Measurements from ENCODE around the gene C16orf78. TPM values are rescaled to one million over a fixed set of nuclear protein-coding genes. Genes with fewer than 3 reads are reported as not detected.

The C16orf78 gene
- total and polyA plus RNA-seq, 2 experiments from 2014 or later = not detected

GRCh38 chr16:49342336-49343265 lies 31.0 kb upstream of the C16orf78 start:
- Histone ChIP-seq H3K36me3 (replicated peaks; ENCODE audit: insufficient read depth, low read depth) (no peaks in the 10 kb centered on the region), H4K20me1 (ENCODE audit: insufficient read depth, poor library complexity, severe bottlenecking) (no peaks in the 10 kb centered on the region), H3K4me1 (ENCODE audit: insufficient read depth) (no peaks in the 10 kb centered on the region), H3K9me3 (ENCODE audit: low read depth) (no peaks in the 10 kb centered on the region), H2AFZ (no peak overlapping the region), H3K9me2 (replicated peaks; ENCODE audit: insufficient read depth) (no peaks in the 10 kb centered on the region), H3K4me2 (no peak overlapping the region), H3K27ac (no peak overlapping the region), H3K79me2 (no peaks in the 10 kb centered on the region), H3K4me3 (no peak overlapping the region), H3K27me3 (peaks cover 10% of the 10 kb centered on the region)
- 63% methylated on average over 8 of the region's 8 CpGs for WGBS (ENCODE audit: low lambda C conversion rate, missing lambda C conversion rate)
- no peak for TF ChIP-seq EZH2phosphoT487 (IDR thresholded peaks at IDR 0.05; ENCODE audit: low read depth, severe bottlenecking, unreplicated experiment)
- DNase-seq (ENCODE audit: low spot score) = no peak

GRCh38 chr16:49343291-49343690 lies 30.3 kb upstream of the C16orf78 start:
- H4K20me1 ChIP-seq (ENCODE audit: insufficient read depth, poor library complexity, severe bottlenecking) = no peaks in the 10 kb centered on the region
- no peaks in the 10 kb centered on the region for H3K4me1 ChIP-seq (ENCODE audit: insufficient read depth)
- peaks cover 10% of the 10 kb centered on the region for H3K27me3 ChIP-seq
- no peak overlapping the region for H3K4me3 ChIP-seq
- no peak overlapping the region for H2AFZ ChIP-seq
- H3K4me2 ChIP-seq = no peak overlapping the region
- H3K36me3 ChIP-seq (replicated peaks; ENCODE audit: insufficient read depth, low read depth) = no peaks in the 10 kb centered on the region
- H3K27ac ChIP-seq = no peak overlapping the region
- DNase-seq (ENCODE audit: low spot score) = no peak
- no peaks in the 10 kb centered on the region for H3K9me2 ChIP-seq (replicated peaks; ENCODE audit: insufficient read depth)
- 79% methylated on average over 4 of the region's 4 CpGs for WGBS (ENCODE audit: low lambda C conversion rate, missing lambda C conversion rate)
- H3K79me2 ChIP-seq = no peaks in the 10 kb centered on the region
- H3K9me3 ChIP-seq (ENCODE audit: low read depth) = no peaks in the 10 kb centered on the region
- TF ChIP-seq EZH2phosphoT487 (IDR thresholded peaks at IDR 0.05; ENCODE audit: low read depth, severe bottlenecking, unreplicated experiment) (no peak), EZH2 (IDR thresholded peaks at IDR 0.05; ENCODE audit: borderline replicate concordance) (no peak)
- TF ChIP-seq, protein P1, sequence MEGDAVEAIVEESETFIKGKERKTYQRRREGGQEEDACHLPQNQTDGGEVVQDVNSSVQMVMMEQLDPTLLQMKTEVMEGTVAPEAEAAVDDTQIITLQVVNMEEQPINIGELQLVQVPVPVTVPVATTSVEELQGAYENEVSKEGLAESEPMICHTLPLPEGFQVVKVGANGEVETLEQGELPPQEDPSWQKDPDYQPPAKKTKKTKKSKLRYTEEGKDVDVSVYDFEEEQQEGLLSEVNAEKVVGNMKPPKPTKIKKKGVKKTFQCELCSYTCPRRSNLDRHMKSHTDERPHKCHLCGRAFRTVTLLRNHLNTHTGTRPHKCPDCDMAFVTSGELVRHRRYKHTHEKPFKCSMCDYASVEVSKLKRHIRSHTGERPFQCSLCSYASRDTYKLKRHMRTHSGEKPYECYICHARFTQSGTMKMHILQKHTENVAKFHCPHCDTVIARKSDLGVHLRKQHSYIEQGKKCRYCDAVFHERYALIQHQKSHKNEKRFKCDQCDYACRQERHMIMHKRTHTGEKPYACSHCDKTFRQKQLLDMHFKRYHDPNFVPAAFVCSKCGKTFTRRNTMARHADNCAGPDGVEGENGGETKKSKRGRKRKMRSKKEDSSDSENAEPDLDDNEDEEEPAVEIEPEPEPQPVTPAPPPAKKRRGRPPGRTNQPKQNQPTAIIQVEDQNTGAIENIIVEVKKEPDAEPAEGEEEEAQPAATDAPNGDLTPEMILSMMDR (IDR thresholded peaks at IDR 0.05; ENCODE audit: poor library complexity) = no peak

DNA sequence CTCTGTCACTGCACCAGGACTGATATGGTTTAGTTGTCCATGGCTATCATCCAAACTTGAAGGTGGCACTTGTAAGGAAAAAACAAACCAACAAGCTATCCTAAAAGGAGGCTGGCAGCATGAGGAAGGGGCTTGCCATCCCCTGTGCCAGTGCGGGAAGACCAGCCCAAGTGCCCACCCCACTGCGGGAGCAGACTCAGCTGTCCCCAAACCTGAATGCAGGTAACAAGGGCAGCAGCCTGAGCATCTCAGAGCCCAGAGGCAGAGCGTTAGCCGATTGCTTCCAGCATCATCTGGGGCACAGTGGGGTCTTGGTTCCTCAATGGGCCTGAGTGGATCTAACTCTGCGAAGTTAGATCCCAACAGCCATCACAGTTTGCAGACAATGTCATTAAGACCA lies 29.2 kb upstream of the C16orf78 start:
- DNase-seq (ENCODE audit: low spot score) = no peak
- no peak overlapping the region for H3K4me2 ChIP-seq
- 78% methylated on average over 5 of the region's 5 CpGs for WGBS (ENCODE audit: low lambda C conversion rate, missing lambda C conversion rate)
- no peaks in the 10 kb centered on the region for H3K36me3 ChIP-seq (replicated peaks; ENCODE audit: insufficient read depth, low read depth)
- no peak overlapping the region for H3K27ac ChIP-seq
- H3K4me3 ChIP-seq = no peak overlapping the region
- TF ChIP-seq EZH2phosphoT487 (IDR thresholded peaks at IDR 0.05; ENCODE audit: low read depth, severe bottlenecking, unreplicated experiment) (no peak), EZH2 (IDR thresholded peaks at IDR 0.05; ENCODE audit: borderline replicate concordance) (no peak)
- TF ChIP-seq, protein P1 (IDR thresholded peaks at IDR 0.05; ENCODE audit: poor library complexity) = no peak
- H3K4me1 ChIP-seq (ENCODE audit: insufficient read depth) = no peaks in the 10 kb centered on the region
- H3K27me3 ChIP-seq = peaks cover 20% of the 10 kb centered on the region
- no peak overlapping the region for H2AFZ ChIP-seq
- no peaks in the 10 kb centered on the region for H4K20me1 ChIP-seq (ENCODE audit: insufficient read depth, poor library complexity, severe bottlenecking)
- no peaks in the 10 kb centered on the region for H3K9me3 ChIP-seq (ENCODE audit: low read depth)
- H3K79me2 ChIP-seq = no peaks in the 10 kb centered on the region
- no peaks in the 10 kb centered on the region for H3K9me2 ChIP-seq (replicated peaks; ENCODE audit: insufficient read depth)

DNA sequence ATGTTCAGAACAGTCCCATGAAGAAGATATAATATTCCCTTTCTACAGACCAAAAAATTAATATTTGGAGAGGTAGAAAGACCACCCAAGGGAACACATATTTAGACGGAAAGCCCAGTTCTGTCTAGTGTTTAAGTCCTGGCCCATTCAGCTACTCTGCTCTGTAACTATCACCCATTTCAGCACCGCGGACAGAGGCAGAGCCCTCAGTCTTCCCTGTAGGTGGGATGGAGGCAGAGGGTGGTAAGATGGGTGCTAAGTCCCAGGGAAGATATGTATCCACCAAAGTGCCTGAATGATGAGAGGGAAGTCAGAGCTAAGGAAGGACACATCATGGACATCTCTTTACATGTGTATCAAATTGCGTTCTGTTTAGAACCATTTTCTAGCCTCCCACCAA lies 27.8 kb upstream of the C16orf78 start:
- Histone ChIP-seq H3K9me2 (replicated peaks; ENCODE audit: insufficient read depth) (no peaks in the 10 kb centered on the region), H3K27me3 (peaks cover 28% of the 10 kb centered on the region), H3K79me2 (no peaks in the 10 kb centered on the region), H4K20me1 (ENCODE audit: insufficient read depth, poor library complexity, severe bottlenecking) (no peaks in the 10 kb centered on the region), H3K4me1 (ENCODE audit: insufficient read depth) (no peaks in the 10 kb centered on the region), H2AFZ (no peak overlapping the region), H3K4me3 (no peak overlapping the region), H3K36me3 (replicated peaks; ENCODE audit: insufficient read depth, low read depth) (no peaks in the 10 kb centered on the region), H3K4me2 (no peak overlapping the region), H3K9me3 (ENCODE audit: low read depth) (no peaks in the 10 kb centered on the region), H3K27ac (no peak overlapping the region)
- DNase-seq (ENCODE audit: low spot score) = peak; percentile 25
- WGBS (ENCODE audit: low lambda C conversion rate, missing lambda C conversion rate) = 36% methylated on average over 4 of the region's 4 CpGs
- no peak for TF ChIP-seq EZH2 (IDR thresholded peaks at IDR 0.05; ENCODE audit: borderline replicate concordance)
- TF ChIP-seq, protein P1 (IDR thresholded peaks at IDR 0.05; ENCODE audit: poor library complexity) = no peak
